IPS-15b (cell line): ENCODE measurements around the gene FTCD.
"Not testable (repeated sequence)": the region's sequence is repeated elsewhere in the genome, so short reads cannot be mapped to it uniquely, and the experiment has no call there.

Experiments used
- H3K27me3 ChIP-seq: one replicate; pipeline ENCODE4 v1.6.1; 2013; ENCODE audit warnings: low read length; ENCODE audit not compliant: control insufficient read depth, insufficient read depth
- H3K36me3 ChIP-seq: one replicate; pipeline ENCODE4 v1.6.1; 2013; ENCODE audit warnings: low read length; ENCODE audit not compliant: control insufficient read depth, insufficient read depth
- H3K4me1 ChIP-seq: one replicate; pipeline ENCODE4 v1.6.1; 2013; ENCODE audit warnings: mild to moderate bottlenecking, low read length; ENCODE audit not compliant: control insufficient read depth, insufficient read depth
- H3K4me3 ChIP-seq: one replicate; pipeline ENCODE4 v1.5.1; 2013; ENCODE audit warnings: low read depth, low read length
- H3K9ac ChIP-seq: one replicate; pipeline ENCODE4 v1.6.1; 2013; ENCODE audit warnings: low read depth, mild to moderate bottlenecking, low read length
- H3K9me3 ChIP-seq: one replicate; pipeline ENCODE4 v1.6.1; 2013; ENCODE audit warnings: mild to moderate bottlenecking, low read length; ENCODE audit not compliant: control insufficient read depth, insufficient read depth

FTCD gene

DNA sequence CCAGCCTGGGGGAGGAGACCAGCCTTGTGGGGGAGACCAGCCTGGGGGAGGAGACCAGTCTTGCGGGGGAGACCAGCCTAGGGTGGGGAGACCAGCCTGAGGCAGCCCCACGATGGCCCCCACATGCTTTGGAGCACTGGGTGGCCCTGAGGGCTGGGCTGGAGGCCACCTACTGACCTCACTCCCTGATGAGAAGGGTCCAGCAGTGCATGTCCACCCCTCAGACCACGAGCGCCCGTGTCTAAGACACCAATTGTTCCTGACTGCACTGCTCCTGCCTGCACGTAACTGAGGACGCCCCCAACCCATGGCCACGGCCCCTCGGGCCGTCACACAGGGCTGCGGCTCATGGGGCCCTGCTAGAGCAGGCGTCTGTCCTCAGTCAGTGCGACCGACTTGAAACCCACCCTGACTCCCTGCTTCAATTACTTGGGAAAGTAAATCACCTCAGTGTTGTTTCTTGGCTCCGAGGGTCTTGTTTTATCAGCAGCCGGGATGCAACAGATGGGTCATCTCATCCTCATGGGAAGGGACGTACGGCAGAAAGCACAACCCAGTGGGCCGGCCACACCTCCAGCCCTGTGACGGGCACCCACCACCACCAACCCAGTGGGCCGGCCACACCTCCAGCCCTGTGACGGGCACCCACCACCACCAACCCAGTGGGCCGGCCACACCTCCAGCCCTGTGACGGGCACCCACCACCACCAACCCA, 28.7 kb upstream of the FTCD start, which contains the start of gene SPATC1L:
SPATC1L (minus strand) TSS at position 550 of the 715 bp plus-strand sequence. CDS start 1,643 bp downstream, outside the sequence.
- H3K4me1 ChIP-seq: peaks cover 3% of the 10 kb centered on the region
- H3K4me3 ChIP-seq: peak within 1 kb of the TSS; percentile 99
- H3K27me3 ChIP-seq: no peaks in the 10 kb centered on the region
- H3K9ac ChIP-seq: peak within 1 kb of the TSS; percentile 70
- peaks cover 14% of the 10 kb centered on the region for H3K36me3 ChIP-seq
- no peaks in the 10 kb centered on the region for H3K9me3 ChIP-seq

DNA sequence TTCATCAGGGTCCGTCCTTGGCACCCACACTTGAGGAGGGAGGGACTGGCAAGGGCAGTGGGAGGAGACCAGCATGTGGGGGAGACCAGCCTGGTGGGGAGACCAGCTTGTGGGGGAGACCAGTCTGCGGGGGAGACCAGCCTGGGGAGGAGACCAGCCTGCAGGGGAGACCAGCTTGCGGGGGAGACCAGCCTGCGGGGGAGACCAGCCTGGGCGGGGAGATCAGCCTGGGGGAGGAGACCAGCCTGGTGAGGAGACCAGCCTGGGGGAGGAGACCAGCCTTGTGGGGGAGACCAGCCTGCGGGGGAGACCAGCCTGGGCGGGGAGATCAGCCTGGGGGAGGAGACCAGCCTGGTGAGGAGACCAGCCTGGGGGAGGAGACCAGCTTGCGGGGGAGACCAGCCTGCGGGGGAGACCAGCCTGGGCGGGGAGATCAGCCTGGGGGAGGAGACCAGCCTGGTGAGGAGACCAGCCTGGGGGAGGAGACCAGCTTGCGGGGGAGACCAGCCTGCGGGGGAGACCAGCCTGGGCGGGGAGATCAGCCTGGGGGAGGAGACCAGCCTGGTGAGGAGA, 28.0 kb upstream of the FTCD start:
- H3K4me3 ChIP-seq: peak overlapping the region; percentile 99
- not testable (repeated sequence) for H3K4me1 ChIP-seq, H3K9me3 ChIP-seq, H3K27me3 ChIP-seq, H3K9ac ChIP-seq
- H3K36me3 ChIP-seq: peaks cover 14% of the 10 kb centered on the region

DNA sequence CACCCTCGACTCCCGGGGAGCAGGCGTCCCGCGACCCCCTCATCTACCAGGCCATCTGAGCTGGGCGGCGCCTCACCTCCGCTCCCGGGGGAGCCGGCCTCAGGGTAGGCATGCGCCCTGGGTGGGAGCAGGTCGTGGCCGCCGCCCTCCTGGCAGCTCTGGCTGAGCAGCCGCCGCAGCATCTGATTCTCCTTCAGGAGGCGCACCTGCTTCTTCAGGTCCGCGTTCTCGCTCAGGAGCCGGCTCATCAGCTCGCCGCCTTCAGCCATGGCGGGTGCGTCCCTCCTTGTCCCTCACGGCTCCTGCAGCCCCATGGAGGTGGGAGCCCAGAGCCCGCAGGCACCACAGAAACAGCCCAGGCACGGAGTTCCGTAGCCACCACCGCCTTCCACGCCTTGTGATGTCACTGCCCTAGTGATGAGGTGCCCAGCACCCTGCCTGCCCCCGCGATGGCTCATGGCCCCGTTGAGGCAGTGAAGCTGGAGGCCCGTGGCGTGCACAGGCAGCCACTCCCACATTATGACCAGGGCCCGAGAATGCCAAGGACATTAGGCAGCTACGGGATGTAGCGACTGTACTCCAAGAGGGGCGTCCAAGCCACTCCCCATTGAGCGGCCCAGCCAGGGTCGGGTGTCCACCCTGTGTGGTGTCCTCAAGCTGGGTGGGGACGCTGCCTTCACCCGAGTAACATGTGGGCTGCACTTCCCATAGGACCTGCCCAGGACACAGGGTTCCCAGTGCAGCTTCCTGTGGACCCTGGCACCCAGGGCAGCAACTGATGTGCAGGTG, 27.4 kb upstream of the FTCD start:
- H3K9me3 ChIP-seq: no peaks in the 10 kb centered on the region
- H3K27me3 ChIP-seq: no peaks in the 10 kb centered on the region
- no peaks in the 10 kb centered on the region for H3K4me1 ChIP-seq
- no peak overlapping the region for H3K4me3 ChIP-seq
- H3K9ac ChIP-seq: no peak overlapping the region
- H3K36me3 ChIP-seq: peaks cover 14% of the 10 kb centered on the region

DNA sequence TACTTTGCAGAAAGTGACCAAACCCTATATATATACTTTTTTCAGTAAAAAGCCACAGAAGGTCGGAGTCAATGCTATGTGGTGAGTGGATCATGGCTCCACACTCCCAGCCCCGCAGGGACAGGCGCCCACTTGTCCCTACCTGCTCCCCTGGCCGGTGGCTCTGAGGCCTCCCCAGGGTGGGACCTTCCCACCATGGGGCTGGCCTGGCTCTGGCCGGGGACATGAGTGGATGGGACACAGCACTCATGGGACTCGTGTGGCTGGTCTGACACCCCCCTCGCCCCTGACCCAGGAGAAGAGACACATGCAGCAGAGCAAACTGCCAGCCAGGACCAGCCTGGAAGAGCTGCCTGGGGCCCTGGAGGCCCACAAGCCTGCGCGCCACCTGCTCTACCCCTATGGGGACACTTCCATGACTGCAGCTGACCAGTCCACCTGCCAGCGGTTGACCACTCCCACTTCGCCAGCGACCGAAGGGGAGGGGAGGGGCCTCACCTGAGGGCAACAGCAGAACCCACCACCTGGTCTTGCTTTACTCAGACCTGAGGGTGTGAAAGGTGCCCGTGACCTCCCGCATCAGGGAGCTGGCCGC, 26.7 kb upstream of the FTCD start:
- Histone ChIP-seq H3K4me3 (no peak overlapping the region), H3K4me1 (no peaks in the 10 kb centered on the region), H3K36me3 (peaks cover 14% of the 10 kb centered on the region), H3K9ac (no peak overlapping the region), H3K27me3 (no peaks in the 10 kb centered on the region), H3K9me3 (no peaks in the 10 kb centered on the region)

DNA sequence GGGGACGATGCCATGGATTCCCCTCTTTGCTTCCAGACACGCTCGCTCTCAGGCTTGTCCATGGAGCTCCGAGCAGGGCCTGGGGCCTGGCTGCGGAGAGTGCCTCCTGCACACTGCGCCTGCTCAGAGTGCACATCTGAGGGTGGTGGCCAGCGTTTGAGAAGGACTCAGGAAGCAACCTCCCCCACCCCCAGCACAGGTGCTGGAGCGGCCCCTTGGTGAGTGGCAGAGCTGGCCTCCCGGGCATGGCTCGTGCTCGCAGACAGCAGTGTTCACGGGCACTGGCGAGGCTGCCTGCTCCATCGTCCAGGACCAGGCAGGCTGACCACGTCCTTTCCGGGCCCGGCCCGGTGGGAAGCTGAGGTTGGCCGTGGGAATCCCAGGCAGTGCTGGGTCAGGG, 26.1 kb upstream of the FTCD start:
- no peak overlapping the region for H3K9ac ChIP-seq
- H3K4me3 ChIP-seq: no peak overlapping the region
- H3K27me3 ChIP-seq: no peaks in the 10 kb centered on the region
- peaks cover 14% of the 10 kb centered on the region for H3K36me3 ChIP-seq
- no peaks in the 10 kb centered on the region for H3K9me3 ChIP-seq
- no peaks in the 10 kb centered on the region for H3K4me1 ChIP-seq

DNA sequence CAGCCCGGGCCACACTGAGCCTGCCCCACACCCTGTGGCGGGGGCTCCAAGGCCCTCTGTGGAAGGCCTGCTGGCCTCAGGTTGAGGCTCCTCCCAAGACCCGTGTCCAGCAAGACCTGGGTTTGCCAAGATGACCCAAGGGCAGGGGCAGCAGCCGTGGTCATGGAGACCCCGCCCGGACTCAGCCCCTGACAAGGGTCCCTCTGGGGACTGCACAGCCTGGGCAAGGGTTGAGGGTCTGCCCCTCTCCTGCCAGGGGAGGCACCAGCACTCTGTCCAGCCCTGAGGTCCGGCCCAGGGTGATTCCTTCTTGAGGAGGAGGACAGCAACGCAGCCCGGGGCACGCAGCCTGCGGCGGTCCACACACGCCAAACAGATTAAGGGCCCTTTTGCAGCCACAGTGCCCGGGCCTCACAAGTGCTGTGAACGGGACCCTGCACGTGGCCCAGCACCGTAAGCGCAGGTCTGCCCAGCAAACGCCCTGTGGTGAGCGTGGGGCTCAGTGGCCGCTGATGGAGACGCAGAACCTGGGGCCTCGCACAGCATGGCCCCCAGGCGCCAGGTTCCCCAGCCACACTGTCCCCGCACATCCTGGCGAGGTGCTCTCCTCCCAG, 25.5 kb upstream of the FTCD start:
- Histone ChIP-seq H3K9ac (peak overlapping the region; percentile 24), H3K27me3 (no peaks in the 10 kb centered on the region), H3K4me1 (no peaks in the 10 kb centered on the region), H3K36me3 (peaks cover 14% of the 10 kb centered on the region), H3K4me3 (no peak overlapping the region), H3K9me3 (no peaks in the 10 kb centered on the region)

DNA sequence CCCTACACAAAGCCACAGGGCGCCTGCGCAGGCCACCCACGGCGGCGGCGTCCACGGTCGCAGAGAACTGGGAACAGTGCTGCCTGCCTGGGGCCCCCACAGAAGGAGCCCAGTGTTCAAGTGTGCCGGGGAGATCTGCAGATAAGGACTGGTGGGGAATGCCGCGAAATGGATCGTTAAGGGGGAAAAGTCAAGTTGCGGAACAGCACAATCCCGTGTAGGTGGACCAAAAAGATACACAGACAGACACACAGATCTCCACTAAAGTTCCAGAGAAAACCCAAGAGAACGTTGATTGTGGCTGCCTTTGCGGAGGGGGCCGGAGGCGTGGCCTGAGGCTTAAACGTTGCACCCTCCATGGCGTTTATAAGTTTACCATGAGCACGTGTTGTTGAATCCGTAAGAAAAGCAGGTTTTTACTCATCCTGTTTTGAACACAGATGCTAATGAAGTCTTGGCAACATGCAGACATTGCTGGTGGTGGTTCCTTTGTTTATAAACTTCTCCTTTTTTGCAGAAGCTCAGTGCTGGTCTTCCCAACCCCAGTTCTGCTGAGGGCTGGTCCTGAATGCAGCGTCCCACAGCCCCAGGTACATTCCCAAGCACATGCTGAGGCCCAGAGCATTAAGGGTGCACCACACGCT, 24.8 kb upstream of the FTCD start:
- Histone ChIP-seq H3K36me3 (peaks cover 14% of the 10 kb centered on the region), H3K27me3 (no peaks in the 10 kb centered on the region), H3K4me3 (no peak overlapping the region), H3K4me1 (no peaks in the 10 kb centered on the region), H3K9me3 (no peaks in the 10 kb centered on the region), H3K9ac (peak overlapping the region; percentile 24)

DNA sequence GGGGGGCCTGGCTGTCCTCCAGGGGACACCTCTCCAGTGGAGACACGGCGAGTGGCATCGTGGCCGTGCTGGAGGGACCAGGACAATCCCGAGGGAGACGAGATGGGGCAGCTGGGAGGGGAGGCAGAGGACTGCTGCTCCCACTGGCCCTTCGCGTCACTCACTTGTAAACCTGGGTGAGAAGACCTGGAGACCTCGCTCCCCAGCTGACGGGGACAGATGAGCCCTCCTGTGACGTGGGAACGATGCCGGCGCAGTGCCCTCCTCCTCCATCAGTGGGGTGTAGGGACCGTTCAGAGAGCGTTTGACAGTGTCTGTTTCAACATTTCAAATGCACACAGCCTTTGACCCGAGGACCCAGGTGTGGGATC, 24.3 kb upstream of the FTCD start:
- H3K9ac ChIP-seq: no peak overlapping the region
- H3K4me1 ChIP-seq: no peaks in the 10 kb centered on the region
- H3K36me3 ChIP-seq: peaks cover 14% of the 10 kb centered on the region
- H3K27me3 ChIP-seq: no peaks in the 10 kb centered on the region
- no peak overlapping the region for H3K4me3 ChIP-seq
- no peaks in the 10 kb centered on the region for H3K9me3 ChIP-seq

DNA sequence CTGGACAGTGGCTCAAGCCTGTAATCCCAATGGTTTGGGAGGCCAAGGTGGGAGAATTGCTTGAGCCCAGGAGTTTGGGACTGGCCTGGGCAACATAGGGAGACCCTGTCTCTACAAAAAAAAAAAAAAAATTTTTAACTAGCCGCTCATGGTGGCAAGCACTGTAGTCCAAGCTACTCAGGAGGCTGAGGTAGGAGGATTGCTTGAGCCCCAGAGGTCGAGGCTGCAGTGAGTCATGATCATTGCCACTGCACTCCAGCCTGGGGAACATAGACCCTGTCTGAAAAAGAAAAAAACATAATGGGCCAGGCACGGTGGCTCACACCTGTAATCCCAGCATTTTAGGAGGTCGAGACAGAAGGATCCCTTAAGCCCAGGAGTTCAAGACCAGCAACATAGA, 23.6 kb upstream of the FTCD start:
- Histone ChIP-seq H3K4me1 (no peaks in the 10 kb centered on the region), H3K9ac (no peak overlapping the region), H3K36me3 (peaks cover 14% of the 10 kb centered on the region), H3K9me3 (no peaks in the 10 kb centered on the region), H3K27me3 (no peaks in the 10 kb centered on the region), H3K4me3 (no peak overlapping the region)

DNA sequence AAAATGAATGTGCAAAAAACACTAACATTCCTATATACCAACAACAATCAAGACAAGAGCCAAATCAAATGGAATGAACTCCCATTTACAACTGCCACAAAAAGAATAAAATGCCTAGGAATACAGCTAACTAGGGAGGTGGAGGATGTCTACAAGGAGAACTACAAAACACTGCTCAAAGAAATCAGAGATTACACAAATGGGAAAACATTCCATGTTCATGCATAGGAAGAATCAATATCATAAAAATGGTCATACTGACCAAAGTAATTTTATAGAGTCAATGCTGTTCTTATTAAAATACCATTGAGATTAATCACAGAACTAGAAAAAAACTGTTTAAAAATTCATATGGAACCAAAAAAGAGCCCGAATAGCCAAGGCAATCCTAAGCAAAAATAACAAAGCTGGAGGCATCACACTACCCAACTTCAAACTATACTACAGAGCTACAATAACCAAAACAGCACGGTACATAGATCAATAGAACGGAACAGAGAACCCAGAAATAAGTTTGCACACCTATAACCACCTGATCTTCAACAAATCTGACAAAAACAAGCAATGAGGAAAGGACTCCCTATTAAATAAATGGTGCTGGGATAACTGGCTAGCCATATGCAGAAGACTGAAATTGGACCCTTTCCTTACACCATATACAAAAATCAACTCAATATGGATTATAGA, 21.2 kb upstream of the FTCD start:
- not testable (repeated sequence) for H3K27me3 ChIP-seq, H3K9me3 ChIP-seq

DNA sequence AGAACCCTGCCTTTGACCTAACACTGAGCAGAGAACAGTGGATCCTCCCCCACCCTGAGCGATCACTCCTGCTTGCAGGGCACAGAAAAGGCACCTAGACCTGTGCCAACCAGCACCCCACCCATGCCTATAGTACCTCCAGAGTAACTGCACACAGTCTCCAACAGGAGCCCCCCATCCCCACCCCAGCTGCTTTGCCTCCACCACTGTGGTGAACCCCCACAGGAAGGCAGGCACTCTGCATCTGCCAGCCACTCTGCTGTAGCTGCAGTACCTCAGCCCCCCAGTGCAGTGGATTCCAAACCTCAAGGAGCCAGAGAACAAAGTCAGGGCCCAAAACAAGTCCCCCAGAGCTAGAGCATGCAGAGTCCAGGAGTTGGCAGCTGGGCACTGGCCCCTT, 18.2 kb upstream of the FTCD start:
- H3K4me3 ChIP-seq: no peak overlapping the region

More for the DNA sequence above, 21.2 kb upstream of the FTCD start:
- not testable (repeated sequence) for H3K4me3 ChIP-seq, H3K4me1 ChIP-seq, H3K36me3 ChIP-seq, H3K9ac ChIP-seq

More for the DNA sequence above, 18.2 kb upstream of the FTCD start:
- H3K36me3 ChIP-seq: no peaks in the 10 kb centered on the region
- no peaks in the 10 kb centered on the region for H3K4me1 ChIP-seq
- no peaks in the 10 kb centered on the region for H3K9me3 ChIP-seq
- no peak overlapping the region for H3K9ac ChIP-seq
- no peaks in the 10 kb centered on the region for H3K27me3 ChIP-seq
